SH-SY5Y (cell line): ENCODE measurements around the gene TJP2.

Experiments
- GATA2 ChIP-seq: IDR thresholded peaks from 2 replicates; pipeline ENCODE4 v1.6.1; 2011; ENCODE audit warnings: mild to moderate bottlenecking, low read depth, low read length
- GATA3 ChIP-seq: IDR thresholded peaks from 2 replicates; pipeline ENCODE4 v1.6.1; 2011; ENCODE audit warnings: low read depth, mild to moderate bottlenecking, low read length, moderate library complexity

DNA sequence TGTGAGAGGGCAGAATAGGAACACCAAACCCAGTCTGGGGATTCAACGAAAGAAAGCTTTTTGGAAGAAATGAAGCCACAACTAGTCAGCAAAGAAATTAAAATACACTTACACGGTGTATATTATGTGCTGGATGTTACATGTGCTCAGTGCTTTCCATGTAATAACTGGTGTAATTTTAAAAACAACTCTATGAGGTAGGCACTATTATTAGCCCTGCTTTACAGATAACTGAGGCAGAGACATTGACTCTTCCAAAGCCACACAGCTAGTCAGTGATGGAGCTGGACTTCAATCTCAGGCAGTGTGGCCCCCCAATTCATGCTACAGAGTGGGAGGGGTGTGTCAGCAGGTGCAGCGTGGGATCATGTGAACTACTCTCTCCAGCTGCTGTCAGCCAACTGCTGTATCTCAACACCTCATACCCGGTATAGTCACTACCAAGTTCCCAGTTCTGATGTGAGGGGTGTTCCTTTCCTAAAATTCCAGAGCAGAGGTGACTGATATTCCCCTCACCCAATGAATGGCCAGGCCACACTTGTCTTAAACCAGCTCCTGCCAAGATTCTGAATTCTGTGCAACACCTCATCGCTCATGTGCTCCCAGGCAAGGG lies 33.8 kb upstream of the TJP2 start:
- TF ChIP-seq GATA2 (no peak), GATA3 (no peak)
